ENCODE measurements around the gene ARFGAP1.

Gene ARFGAP1

GRCh38 chr20:63280929-63281545 lies 8.4 kb downstream of the ARFGAP1 start:
- no peak for FAIRE-seq

- FAIRE-seq = no peak
Observed at GRCh38 chr20:63281742-63282665, 9.4 kb downstream of the ARFGAP1 start.

GRCh38 chr20:63282946-63283345 lies 10.3 kb downstream of the ARFGAP1 start:
- FAIRE-seq = no peak

DNA sequence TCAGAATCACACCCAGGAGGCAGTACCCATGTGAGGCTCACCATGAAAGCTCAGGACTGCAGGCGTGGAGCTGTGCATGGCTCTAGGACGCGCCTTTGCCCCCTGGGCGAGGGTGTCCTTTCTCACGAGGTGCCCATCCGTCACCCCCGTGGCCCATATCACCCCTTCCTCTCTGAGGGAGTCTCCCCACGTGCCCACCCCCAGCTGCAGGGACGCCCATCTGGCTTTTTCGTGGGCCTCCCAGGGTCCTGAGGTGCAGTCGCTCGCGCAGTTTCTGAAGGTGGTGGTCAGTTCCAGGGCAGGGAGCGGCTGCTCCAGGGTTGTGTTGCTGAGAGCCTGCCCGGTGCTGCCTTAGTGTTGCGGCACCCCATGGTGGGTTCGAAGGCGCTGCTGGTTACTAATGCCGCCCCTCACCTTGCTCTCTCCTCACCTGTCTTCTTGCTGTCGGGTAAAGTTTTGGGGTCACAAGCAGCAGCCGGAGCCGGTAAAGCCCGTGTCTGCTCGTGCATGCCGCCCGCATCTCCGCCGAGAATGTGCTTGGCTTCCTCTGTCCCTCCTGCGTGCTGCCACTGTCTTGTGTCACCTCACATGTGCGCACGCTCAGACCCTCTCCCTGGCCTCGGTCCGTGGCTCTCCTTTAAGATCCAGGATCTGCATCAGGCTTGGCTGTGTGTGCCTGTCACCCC lies 10.9 kb downstream of the ARFGAP1 start:
- FAIRE-seq = no peak

GRCh38 chr20:63284083-63284440 lies 11.4 kb downstream of the ARFGAP1 start:
- FAIRE-seq = no peak

- no peak for FAIRE-seq
Observed at GRCh38 chr20:63284544-63284949, 11.9 kb downstream of the ARFGAP1 start.

- no peak for FAIRE-seq
Observed at GRCh38 chr20:63284981-63285524, 12.4 kb downstream of the ARFGAP1 start.

GRCh38 chr20:63285636-63286615 lies 13.3 kb downstream of the ARFGAP1 start:
- FAIRE-seq = no peak

DNA sequence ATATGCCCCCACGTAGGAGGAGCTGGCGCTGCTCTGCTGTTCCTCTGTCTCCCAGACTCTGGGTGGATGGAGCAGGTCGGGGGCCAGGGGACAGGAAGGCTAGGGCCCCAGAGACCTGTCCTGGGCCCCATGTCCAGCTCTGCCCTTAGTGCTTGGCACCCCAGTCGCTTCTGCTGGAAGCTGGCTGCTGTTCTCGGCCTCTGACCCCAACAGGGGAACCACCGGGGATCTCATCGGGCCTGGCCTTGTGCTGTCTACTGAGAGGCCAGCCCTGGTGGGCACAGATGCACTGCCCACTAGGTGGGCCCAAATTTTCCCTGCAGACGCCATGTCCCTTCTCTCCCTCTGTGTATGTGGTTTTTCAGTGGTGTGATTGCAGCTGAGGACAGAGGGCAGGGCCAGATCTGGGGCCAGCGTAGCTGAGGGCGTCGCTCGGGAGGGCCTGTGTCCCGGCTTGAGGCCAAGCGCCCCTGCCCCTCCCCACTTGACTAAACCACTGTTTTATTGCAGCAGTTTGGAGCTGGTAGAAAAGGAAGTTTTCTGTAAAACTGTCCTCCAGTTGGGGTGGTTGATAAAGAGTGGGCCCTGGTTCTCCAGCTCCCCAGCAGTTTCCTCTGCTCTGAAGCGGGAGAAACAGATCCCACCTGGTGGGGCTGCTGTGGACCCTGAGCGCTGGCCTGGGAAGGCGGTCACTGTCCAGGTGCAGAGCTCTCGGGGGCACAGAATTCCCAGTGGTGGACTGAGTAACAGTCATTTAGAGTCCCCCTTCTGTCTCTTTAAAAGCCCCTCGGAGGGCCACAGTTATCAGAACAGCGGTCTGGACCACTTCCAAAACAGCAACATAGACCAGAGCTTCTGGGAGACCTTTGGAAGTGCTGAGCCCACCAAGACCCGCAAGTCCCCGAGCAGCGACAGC lies 14.4 kb downstream of the ARFGAP1 start:
- FAIRE-seq = no peak

DNA sequence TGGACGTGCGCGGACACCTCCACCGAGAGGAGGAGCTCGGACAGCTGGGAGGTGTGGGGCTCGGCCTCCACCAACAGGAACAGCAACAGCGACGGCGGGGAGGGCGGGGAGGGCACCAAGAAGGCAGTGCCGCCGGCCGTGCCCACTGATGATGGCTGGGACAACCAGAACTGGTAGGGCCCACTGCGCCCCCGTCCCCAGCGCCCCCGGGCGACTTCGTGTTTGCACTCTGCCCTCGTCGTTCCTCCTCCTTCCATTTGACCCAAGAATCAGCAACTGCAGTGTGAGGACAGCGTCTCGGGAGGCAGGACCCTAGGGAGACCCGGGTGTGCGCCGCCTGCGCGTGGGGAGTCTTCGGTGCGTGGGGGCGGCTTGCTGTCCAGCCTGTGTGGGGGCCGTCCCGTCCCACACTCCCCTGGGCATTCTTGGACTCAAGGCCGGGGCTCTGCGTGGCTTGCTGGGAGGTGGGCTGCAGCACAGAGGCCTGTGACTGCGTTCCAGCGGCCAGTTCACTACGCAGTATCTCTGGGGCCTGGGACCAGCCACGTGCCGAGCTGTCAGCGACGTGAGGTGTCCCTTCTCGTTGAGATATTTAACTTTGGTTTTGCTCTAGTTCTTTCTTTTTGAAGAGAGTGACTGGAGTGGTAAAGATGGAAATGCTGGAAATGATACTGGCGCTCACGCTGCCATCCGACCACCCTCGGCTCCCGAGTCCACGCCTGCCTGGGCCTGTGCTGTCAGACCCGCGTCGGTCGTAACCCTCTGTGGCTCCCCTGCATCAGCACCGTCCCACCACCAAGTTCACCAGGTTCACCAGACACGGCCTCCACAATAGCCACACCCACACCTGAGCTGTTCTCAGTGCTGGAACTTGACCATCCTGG lies 15.3 kb downstream of the ARFGAP1 start:
- no peak for FAIRE-seq

GRCh38 chr20:63288581-63289251 lies 16.1 kb downstream of the ARFGAP1 start:
- FAIRE-seq = no peak

DNA sequence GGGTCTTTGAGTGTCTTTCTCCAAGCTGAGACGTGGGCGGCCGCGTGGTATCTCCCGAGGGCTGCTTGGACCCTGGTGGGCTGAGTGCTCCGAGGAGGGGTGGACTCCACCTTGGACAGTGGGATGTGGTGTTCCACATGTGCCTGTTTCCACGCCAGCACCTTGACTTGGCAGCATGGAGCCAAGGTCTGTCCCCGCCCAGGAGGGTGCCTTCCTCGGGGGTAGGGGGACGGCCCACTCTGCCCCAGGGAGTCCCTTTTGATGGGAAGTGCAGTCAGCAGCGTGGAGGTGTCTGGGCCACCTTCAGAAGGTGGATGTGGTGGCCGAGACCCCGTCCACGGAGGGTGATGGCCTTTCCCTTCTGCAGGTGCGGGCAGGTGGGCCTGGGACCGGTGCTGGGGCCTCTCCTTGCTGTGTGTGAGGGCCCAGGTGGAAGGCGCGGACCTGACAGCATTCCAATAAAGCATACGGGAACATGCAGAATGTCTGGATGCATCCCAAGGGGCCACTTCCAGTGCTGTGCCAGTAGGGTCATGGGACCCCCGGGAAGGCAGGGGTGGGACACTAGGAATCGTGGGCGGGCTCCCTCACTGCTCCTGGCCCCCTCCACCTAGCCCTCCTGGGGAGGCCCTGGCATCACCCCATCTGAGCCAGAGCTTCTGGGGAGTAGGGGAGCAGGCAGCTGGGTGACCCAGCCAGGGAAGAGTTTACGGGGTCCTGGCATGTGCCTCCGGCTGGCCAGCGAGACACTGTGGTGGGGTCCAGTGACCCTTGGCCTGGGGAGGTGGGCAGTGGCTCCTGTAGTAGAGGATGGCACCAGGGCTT lies 16.9 kb downstream of the ARFGAP1 start:
- FAIRE-seq = no peak

DNA sequence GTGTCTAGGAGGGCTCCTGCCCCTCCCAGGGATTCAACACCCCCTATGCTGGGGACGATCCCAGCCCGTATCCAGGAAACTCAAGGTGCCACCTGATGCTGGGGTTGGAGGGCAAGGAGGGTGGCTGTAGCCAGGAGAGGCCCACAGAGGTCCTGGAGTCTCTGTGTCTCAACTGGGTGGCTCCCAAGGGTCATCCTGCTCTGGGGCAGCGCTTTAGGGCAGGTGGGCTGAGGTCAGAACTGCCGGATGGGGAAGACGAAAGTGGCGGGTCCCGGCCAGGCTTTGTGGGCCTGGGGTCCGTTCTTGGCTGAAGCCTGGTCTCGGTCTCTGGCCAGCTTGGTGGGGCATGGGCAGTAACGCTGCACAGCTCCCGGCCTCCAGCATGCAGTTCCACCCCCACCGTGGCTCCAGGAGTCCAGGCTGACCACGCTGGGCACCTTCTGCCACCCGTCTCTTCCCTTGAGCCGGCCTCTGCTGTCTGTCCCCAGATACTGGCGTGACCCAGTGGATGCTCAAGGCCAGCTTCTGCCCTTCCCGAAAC lies 17.6 kb downstream of the ARFGAP1 start:
- no peak for FAIRE-seq

- FAIRE-seq = no peak
Observed at GRCh38 chr20:63290677-63291472, 18.3 kb downstream of the ARFGAP1 start.

DNA sequence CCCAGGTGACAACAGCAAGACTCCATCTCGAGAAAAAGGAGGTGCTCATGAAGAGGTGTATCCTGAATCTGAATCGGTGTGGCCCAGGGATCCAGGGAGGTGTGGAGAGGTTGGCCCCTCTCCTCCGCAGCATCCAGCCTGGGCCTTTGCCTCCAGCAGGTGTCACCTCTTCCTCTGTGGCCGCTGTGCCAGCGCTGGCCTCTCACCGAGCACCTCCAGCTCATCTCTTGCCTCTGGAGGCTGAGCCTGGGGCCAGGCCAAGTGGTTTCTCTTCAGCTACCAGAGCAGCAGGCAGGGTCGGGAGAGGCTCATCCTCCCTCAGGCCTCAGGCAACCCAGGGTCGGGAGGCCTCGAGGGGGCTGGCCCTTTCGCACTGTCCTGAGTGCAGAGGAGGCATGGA lies 19.2 kb downstream of the ARFGAP1 start:
- no peak for FAIRE-seq

DNA sequence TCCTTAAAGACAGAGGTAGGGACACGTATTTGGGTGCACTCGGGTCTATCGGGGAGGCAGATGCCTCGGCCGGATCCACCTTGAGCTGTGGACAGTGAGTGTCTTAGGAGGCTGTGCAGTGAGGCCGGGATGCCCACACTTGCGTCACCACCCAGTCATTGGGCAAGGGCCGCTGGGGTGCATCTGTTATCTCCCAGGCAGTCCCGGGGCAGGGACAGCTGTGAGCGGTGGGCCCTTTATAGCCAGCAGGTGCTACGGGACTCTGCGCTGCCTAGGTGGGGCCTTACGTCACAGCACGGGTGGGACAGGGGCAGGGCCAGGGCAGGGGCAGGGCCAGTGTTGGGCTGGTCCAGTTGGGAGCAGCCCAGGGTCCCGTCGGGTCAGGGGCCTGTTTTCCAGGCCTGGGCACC lies 19.7 kb downstream of the ARFGAP1 start:
- FAIRE-seq = no peak

- FAIRE-seq = no peak
Observed at GRCh38 chr20:63292904-63293303, 20.3 kb downstream of the ARFGAP1 start, which contains the start of gene COL20A1. TSS of gene COL20A1 (plus strand) at chr20:63293186. CDS start at chr20:63295108, 1,922 bp downstream.

Data from islet of Langerhans (tissue), 1 donor.